SU-DHL-6 (cell line): ENCODE data around the gene RAI1.

ENCODE experiments used
- CTCF ChIP-seq: fragments of 200-600 bp; sonication (generic); IDR thresholded peaks from one replicate; pipeline ENCODE4 v1.5.1; 2017; ENCODE audit warnings: antibody characterized with exemption, mild to moderate bottlenecking, low read length, moderate library complexity; ENCODE audit not compliant: insufficient read depth, poor library complexity, severe bottlenecking
- EZH2phosphoT487 ChIP-seq: fragments of 200-600 bp; sonication (generic), shearing (Covaris generic); conservative IDR thresholded peaks from 2 replicates; pipeline ENCODE4 v1.6.1; 2018; ENCODE audit warnings: mild to moderate bottlenecking, antibody characterized with exemption, low read length, moderate library complexity, mixed read lengths

GRCh38 chr17:17853811-17854447, 172.7 kb downstream of the RAI1 start:
- TF ChIP-seq CTCF (no peak), EZH2phosphoT487 (no peak)
